Kidney tubule cell (primary cell): ENCODE results near the gene ANKS1A.
"Not testable (repeated sequence)": the region's sequence is repeated elsewhere in the genome, so short reads cannot be mapped to it uniquely, and the experiment has no call there.

Experiments used
- DNase-seq: peaks from one replicate; pipeline ENCODE4 v3.0.0-alpha.2; 2018; ENCODE audit warnings: low spot score

The ANKS1A gene

DNA sequence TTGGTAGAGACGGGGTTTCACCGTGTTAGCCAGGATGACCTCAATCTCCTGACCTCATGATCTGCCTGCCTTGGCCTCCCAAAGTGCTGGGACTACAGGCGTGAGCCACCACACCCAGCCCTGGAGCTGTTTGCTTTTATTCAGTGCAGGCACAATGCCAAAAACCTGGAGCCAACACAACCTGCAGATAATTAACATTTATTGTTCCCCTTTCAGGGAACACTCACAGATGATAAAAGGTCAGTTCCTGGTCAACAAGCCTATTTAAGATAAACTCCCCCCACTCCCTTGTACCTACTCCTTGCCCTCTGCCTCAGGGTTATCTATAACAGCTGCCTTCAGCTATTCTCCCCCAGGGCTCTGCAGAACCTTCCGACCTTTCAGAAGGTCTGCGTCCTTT lies 218.7 kb downstream of the ANKS1A start:
- DNase-seq: not testable (repeated sequence)

DNA sequence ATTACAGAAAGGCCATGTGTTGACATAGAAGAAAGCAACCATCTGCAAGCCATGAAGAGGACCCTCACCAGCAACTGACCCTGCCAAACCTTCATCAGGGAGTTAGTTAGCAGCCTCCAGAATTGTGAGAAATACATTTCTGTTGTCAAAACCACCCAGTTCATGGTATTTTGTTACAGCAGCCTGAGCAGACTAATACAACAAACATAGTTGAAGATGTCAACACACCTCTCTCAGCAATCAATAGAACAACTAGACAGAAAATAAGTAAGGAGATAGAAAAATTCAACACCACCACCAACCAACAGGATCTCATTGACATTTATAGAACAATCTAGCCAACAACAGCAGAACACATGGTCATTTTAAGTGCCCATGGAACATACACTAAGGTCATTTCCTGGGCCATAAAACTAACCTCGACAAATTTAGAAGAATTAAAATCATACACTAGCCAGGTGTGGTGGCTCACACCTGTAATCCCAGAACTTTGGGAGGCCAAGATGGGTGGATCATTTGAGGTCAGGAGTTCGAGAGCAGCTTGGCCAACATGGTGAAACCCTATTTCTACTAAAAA lies 219.3 kb downstream of the ANKS1A start:
- no peak for DNase-seq

DNA sequence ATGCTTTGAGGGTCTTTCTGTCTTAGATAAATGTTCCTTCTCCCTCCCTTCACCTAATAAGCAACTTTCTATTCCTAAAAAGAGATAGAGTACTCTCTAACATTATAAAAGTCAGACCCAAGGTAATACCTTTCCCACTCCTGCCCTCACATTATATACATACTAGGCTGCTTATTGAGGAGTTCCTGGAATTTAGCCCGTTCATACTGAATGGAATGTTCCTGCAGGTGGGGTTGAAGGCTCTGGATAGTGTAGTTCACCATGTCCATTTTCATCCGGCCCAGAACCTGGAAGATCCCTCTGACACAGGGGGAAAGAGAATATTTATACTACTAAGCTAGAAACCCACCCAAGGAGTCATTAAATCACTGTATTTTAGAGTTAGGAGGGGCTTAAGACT lies 231.7 kb downstream of the ANKS1A start:
- peak; percentile 65 for DNase-seq

GRCh38 chr6:35124356-35124755 lies 235.3 kb downstream of the ANKS1A start:
- no peak for DNase-seq

- no peak for DNase-seq
Measured at GRCh38 chr6:35128042-35128441, 239.0 kb downstream of the ANKS1A start.

DNA sequence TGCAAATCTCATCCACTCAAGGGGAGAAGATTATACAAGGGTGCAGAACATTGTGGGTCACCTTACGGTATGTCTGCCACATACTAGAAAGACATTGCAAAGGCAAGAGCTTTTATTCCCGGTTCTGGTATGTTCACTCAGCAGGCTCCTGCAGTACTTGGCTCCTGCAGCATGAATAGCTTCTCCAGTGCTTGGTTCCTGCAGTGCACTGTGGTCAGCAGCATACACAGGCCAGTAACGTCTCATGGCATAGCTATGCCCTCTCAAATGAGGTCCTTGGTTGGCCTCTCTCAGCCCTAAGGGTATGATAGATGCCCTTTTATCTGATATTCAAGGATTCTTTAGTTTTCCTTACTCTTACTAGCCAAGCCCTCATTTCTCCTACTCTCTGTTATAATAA lies 239.4 kb downstream of the ANKS1A start:
- DNase-seq: peak; percentile 38

- DNase-seq: no peak
Measured at GRCh38 chr6:35136185-35136584, 247.1 kb downstream of the ANKS1A start.

DNA sequence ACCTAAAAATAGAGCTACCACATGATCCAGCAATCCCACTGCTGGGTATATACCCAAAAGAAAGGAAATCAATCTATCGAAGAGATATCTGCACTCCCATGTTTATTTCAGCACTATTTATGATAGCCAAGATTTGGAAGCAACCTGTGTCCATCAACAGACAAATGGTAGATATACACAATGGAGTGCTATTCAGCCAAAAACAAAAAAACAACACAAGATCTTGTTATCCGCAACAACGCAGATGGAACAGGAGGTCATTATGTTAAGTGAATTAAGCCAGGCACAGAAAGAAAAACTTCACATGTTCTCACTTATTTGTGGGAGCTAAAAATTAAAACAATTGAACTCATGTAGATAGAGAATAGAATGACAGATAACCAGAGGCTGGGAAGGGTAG lies 249.1 kb downstream of the ANKS1A start:
- not testable (repeated sequence) for DNase-seq

DNA sequence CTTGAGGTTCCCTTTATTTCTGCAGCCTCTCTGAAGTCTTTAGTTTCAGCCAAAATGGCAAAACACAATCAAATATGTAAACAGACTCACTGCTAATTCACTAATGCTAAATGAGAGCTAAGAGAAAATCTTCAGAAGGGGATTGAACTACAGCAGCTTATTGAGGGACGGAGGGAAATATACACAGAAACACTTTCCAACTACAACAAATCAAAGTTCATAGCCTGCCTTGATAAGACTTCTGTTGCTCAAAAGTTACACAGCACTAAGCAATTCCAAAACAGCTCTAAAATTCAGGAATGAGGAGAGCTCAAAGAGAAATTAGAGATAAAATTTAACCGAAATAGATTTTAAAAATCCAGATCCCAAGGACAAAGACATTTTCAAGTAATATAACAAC lies 250.4 kb downstream of the ANKS1A start:
- no peak for DNase-seq

DNA sequence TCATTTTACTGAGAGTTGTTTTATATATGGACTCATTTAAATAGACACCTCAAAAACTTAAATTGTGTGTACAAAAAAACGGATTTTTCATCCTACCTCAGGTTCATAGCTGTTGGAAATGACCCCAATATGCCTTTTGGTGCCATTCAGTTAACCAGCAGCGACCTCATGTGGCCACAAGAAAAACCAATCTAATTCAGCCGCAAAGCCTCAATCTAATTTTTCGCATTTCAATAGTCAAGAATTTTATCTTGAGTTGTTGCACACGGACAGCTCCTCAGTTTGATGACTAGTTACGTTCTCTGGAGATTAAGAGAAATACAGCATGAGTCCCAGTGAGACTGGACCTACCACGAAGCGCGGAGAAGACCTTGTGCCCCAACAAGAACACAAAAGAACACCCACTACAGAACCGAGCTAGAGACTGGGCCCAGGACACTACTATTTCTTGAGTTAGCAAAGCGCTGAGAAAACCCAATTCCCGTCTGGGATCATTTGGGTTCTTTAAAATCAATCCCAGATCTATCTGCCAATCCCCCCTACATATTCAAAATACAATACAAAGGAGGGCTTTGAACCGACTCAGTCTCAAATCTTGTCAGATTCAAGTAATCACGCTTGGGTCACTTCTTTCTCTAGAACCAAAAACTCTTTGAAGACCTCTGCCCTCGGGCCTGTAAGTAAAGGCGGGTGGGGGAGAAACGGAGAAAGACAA lies 251.0 kb downstream of the ANKS1A start:
- DNase-seq: peak; percentile 73

GRCh38 chr6:35140639-35141006 lies 251.6 kb downstream of the ANKS1A start:
- no peak for DNase-seq
